Rectal smooth muscle tissue (tissue), 1 donor: ENCODE measurements around the gene ZNF160.
"Not testable (repeated sequence)": the region's sequence is repeated elsewhere in the genome, so short reads cannot be mapped to it uniquely, and the experiment has no call there.

Experiments
- H3K27ac ChIP-seq: one replicate; pipeline ENCODE4 v1.7.0; 2013; ENCODE audit warnings: low read depth, low read length, inconsistent platforms
- H3K27me3 ChIP-seq: one replicate; pipeline ENCODE4 v1.7.0; 2013; ENCODE audit warnings: low read length; ENCODE audit not compliant: control insufficient read depth, insufficient read depth
- H3K36me3 ChIP-seq: one replicate; pipeline ENCODE4 v1.7.0; 2013; ENCODE audit warnings: low read length; ENCODE audit not compliant: control insufficient read depth, insufficient read depth
- H3K4me1 ChIP-seq: one replicate; pipeline ENCODE4 v1.7.0; 2013; ENCODE audit warnings: low read length; ENCODE audit not compliant: control insufficient read depth, insufficient read depth
- H3K4me3 ChIP-seq: one replicate; pipeline ENCODE4 v1.7.0; 2013; ENCODE audit warnings: low read length
- H3K9ac ChIP-seq: one replicate; pipeline ENCODE4 v1.7.0; 2013; ENCODE audit warnings: low read length

Gene ZNF160

GRCh38 chr19:53103234-53104203 lies at the start of gene ZNF160:
ZNF160 (minus strand) TSS chr19:53103422; CDS start chr19:53086276, 17,146 bp downstream.
- H3K36me3 ChIP-seq = peaks cover 1% of the 10 kb centered on the region
- peaks cover 8% of the 10 kb centered on the region for H3K4me1 ChIP-seq
- H3K9ac ChIP-seq = peak within 1 kb of the TSS; percentile 88
- H3K27me3 ChIP-seq = no peaks in the 10 kb centered on the region
- peak within 1 kb of the TSS; percentile 90 for H3K27ac ChIP-seq
- H3K4me3 ChIP-seq = peak within 1 kb of the TSS; percentile 99

GRCh38 chr19:53147645-53148044 lies 44.4 kb upstream of the ZNF160 start:
- no peak overlapping the region for H3K4me3 ChIP-seq
- H3K27me3 ChIP-seq = no peaks in the 10 kb centered on the region
- peaks cover 14% of the 10 kb centered on the region for H3K36me3 ChIP-seq
- H3K4me1 ChIP-seq = no peaks in the 10 kb centered on the region
- H3K27ac ChIP-seq = no peak overlapping the region
- no peak overlapping the region for H3K9ac ChIP-seq

- Histone ChIP-seq H3K4me1 (no peaks in the 10 kb centered on the region), H3K9ac (no peak overlapping the region), H3K27me3 (no peaks in the 10 kb centered on the region), H3K27ac (no peak overlapping the region), H3K36me3 (peaks cover 17% of the 10 kb centered on the region), H3K4me3 (no peak overlapping the region)
Measured at GRCh38 chr19:53140351-53140750, 37.1 kb upstream of the ZNF160 start.

GRCh38 chr19:53136432-53136831 lies 33.2 kb upstream of the ZNF160 start:
- Histone ChIP-seq H3K4me3 (no peak overlapping the region), H3K27ac (no peak overlapping the region), H3K4me1 (no peaks in the 10 kb centered on the region), H3K27me3 (no peaks in the 10 kb centered on the region), H3K36me3 (peaks cover 4% of the 10 kb centered on the region), H3K9ac (no peak overlapping the region)

GRCh38 chr19:53132141-53132991 lies 29.1 kb upstream of the ZNF160 start, which contains the start of gene ZNF415:
ZNF415 (minus strand) TSS chr19:53132910; CDS start chr19:53122676, 10,234 bp downstream.
- Histone ChIP-seq H3K27ac (peak within 1 kb of the TSS; percentile 58), H3K4me1 (no peaks in the 10 kb centered on the region), H3K36me3 (no peaks in the 10 kb centered on the region), H3K27me3 (no peaks in the 10 kb centered on the region), H3K9ac (peak within 1 kb of the TSS; percentile 57), H3K4me3 (peak within 1 kb of the TSS; percentile 87)

- H3K27me3 ChIP-seq = no peaks in the 10 kb centered on the region
- H3K36me3 ChIP-seq = no peaks in the 10 kb centered on the region
- peak overlapping the region; percentile 57 for H3K9ac ChIP-seq
- no peaks in the 10 kb centered on the region for H3K4me1 ChIP-seq
- no peak overlapping the region for H3K27ac ChIP-seq
- H3K4me3 ChIP-seq = peak overlapping the region; percentile 87
Measured at GRCh38 chr19:53131727-53132126, 28.5 kb upstream of the ZNF160 start.

- H3K4me1 ChIP-seq = no peaks in the 10 kb centered on the region
- H3K36me3 ChIP-seq = no peaks in the 10 kb centered on the region
- H3K4me3 ChIP-seq = peak overlapping the region; percentile 87
- no peak overlapping the region for H3K9ac ChIP-seq
- H3K27me3 ChIP-seq = no peaks in the 10 kb centered on the region
- no peak overlapping the region for H3K27ac ChIP-seq
Measured at GRCh38 chr19:53131085-53131590, 27.9 kb upstream of the ZNF160 start.

- Histone ChIP-seq H3K4me3 (no peak overlapping the region), H3K27me3 (no peaks in the 10 kb centered on the region), H3K36me3 (no peaks in the 10 kb centered on the region), H3K9ac (no peak overlapping the region), H3K4me1 (no peaks in the 10 kb centered on the region), H3K27ac (no peak overlapping the region)
Measured at GRCh38 chr19:53130506-53130905, 27.3 kb upstream of the ZNF160 start.

GRCh38 chr19:53126733-53127526 lies 23.7 kb upstream of the ZNF160 start:
- H3K4me1 ChIP-seq, H3K27me3 ChIP-seq, H3K4me3 ChIP-seq, H3K36me3 ChIP-seq, H3K9ac ChIP-seq, H3K27ac ChIP-seq: not testable (repeated sequence)

GRCh38 chr19:53123400-53123799 lies 20.2 kb upstream of the ZNF160 start:
- Histone ChIP-seq H3K9ac (no peak overlapping the region), H3K27ac (no peak overlapping the region), H3K4me3 (no peak overlapping the region), H3K4me1 (no peaks in the 10 kb centered on the region), H3K36me3 (peaks cover 3% of the 10 kb centered on the region), H3K27me3 (no peaks in the 10 kb centered on the region)

- peaks cover 23% of the 10 kb centered on the region for H3K36me3 ChIP-seq
- no peak overlapping the region for H3K4me3 ChIP-seq
Measured at GRCh38 chr19:53112286-53112685, 9.1 kb upstream of the ZNF160 start.

More at GRCh38 chr19:53112286-53112685, 9.1 kb upstream of the ZNF160 start:
- no peak overlapping the region for H3K9ac ChIP-seq
- no peaks in the 10 kb centered on the region for H3K27me3 ChIP-seq
- no peaks in the 10 kb centered on the region for H3K4me1 ChIP-seq
- H3K27ac ChIP-seq = no peak overlapping the region
